MM.1S (cell line): ENCODE measurements around the gene LOX.

Experiments used
- DNase-seq: peaks from one replicate; pipeline ENCODE4 v3.0.0-alpha.2; 2015
- H2AFZ ChIP-seq: fragments of 300-600 bp; sonication (generic); 2 replicates; pipeline ENCODE4 v1.6.0; 2016; ENCODE audit warnings: antibody characterized with exemption, low read length
- H3F3A ChIP-seq: fragments of 300-600 bp; sonication (generic); 2 replicates; pipeline ENCODE4 v1.6.1; 2016; ENCODE audit warnings: mild to moderate bottlenecking, antibody characterized with exemption, low read length, moderate library complexity, mixed read lengths; ENCODE audit not compliant: insufficient read depth
- H3K27ac ChIP-seq: fragments of 300-600 bp; sonication (generic); 2 replicates; pipeline ENCODE4 v1.5.1; 2016; ENCODE audit warnings: mild to moderate bottlenecking, low read length
- H3K27me3 ChIP-seq: fragments of 300-600 bp; sonication (generic); replicated peaks from 2 replicates; pipeline ENCODE4 v1.6.0; 2016; ENCODE audit warnings: low read length; ENCODE audit not compliant: insufficient read depth
- H3K36me3 ChIP-seq: fragments of 300-600 bp; sonication (generic); replicated peaks from 2 replicates; pipeline ENCODE4 v1.6.1; 2016; ENCODE audit warnings: mild to moderate bottlenecking, low read length, mixed read lengths; ENCODE audit not compliant: insufficient read depth
- H3K4me1 ChIP-seq: fragments of 300-600 bp; sonication (generic); 2 replicates; pipeline ENCODE4 v1.6.1; 2016; ENCODE audit warnings: low read length, mixed read lengths
- H3K4me2 ChIP-seq: fragments of 300-600 bp; sonication (generic); 2 replicates; pipeline ENCODE4 v1.6.0; 2016; ENCODE audit warnings: low read depth, low read length
- H3K4me3 ChIP-seq: fragments of 300-600 bp; sonication (generic); 2 replicates; pipeline ENCODE4 v1.5.1; 2016; ENCODE audit warnings: low read length, mixed read lengths
- H3K79me2 ChIP-seq: fragments of 300-600 bp; sonication (generic); 2 replicates; pipeline ENCODE4 v1.6.1; 2016; ENCODE audit warnings: mixed run types, low read length, mixed read lengths
- H3K9ac ChIP-seq: fragments of 300-600 bp; sonication (generic); 2 replicates; pipeline ENCODE4 v1.6.1; 2016; ENCODE audit warnings: low read length, mixed read lengths
- H3K9me2 ChIP-seq: fragments of 300-600 bp; sonication (generic); replicated peaks from 2 replicates; pipeline ENCODE4 v1.6.1; 2016; ENCODE audit warnings: mild to moderate bottlenecking, low read length, mixed read lengths; ENCODE audit not compliant: insufficient read depth
- H3K9me3 ChIP-seq: fragments of 300-600 bp; sonication (generic); replicated peaks from 2 replicates; pipeline ENCODE4 v1.6.1; 2016; ENCODE audit warnings: mild to moderate bottlenecking, low read length, mixed read lengths; ENCODE audit not compliant: insufficient read depth
- H4K20me1 ChIP-seq: fragments of 300-600 bp; sonication (generic); 2 replicates; pipeline ENCODE4 v1.6.1; 2016; ENCODE audit warnings: mild to moderate bottlenecking, low read length, moderate library complexity, mixed read lengths; ENCODE audit not compliant: insufficient read depth
- EZH2 ChIP-seq: fragments of 300-600 bp; sonication (generic); optimal IDR thresholded peaks from 2 replicates; pipeline ENCODE3; 2017; ENCODE audit warnings: low read depth, mild to moderate bottlenecking, antibody characterized with exemption, low read length, mixed read lengths
- EZH2phosphoT487 ChIP-seq: fragments of 300-600 bp; sonication (generic); IDR thresholded peaks from 2 replicates; pipeline ENCODE4 v1.6.1; 2018; ENCODE audit warnings: antibody characterized with exemption, low read length
- TF ChIP-seq, protein P1 (sequence below): fragments of 300-600 bp; sonication (generic); IDR thresholded peaks from 2 replicates; pipeline ENCODE4 v1.5.1; 2016; ENCODE audit warnings: antibody characterized with exemption, low read length, mixed read lengths

LOX gene

DNA sequence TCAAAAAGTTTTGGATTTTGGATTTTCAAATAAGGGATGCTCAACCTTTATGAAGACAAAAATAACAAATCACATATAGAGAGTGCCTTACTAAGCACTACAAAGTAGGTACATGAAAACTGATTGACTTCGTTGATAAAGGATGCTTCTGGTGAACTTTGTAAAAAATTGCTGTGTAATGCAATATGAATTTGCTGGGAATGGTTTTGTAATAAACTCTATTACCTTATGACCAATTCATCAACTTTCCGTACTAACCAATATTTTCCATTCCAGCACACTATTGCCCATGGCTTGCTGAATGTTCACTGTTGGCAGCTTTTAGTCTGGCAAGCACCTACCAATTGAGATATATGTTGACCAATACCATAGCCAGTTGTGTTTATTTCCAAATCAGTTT is 27.9 kb upstream of the LOX start:
- no peaks in the 10 kb centered on the region for H3K9me3 ChIP-seq
- H2AFZ ChIP-seq = no peak overlapping the region
- H3K27ac ChIP-seq = no peak overlapping the region
- H3K4me2 ChIP-seq = no peak overlapping the region
- no peaks in the 10 kb centered on the region for H3K36me3 ChIP-seq
- H4K20me1 ChIP-seq = no peaks in the 10 kb centered on the region
- H3K4me3 ChIP-seq = no peak overlapping the region
- no peaks in the 10 kb centered on the region for H3F3A ChIP-seq
- no peak overlapping the region for H3K9ac ChIP-seq
- no peak for DNase-seq
- TF ChIP-seq EZH2phosphoT487 (no peak), EZH2 (no peak)
- TF ChIP-seq, protein P1, sequence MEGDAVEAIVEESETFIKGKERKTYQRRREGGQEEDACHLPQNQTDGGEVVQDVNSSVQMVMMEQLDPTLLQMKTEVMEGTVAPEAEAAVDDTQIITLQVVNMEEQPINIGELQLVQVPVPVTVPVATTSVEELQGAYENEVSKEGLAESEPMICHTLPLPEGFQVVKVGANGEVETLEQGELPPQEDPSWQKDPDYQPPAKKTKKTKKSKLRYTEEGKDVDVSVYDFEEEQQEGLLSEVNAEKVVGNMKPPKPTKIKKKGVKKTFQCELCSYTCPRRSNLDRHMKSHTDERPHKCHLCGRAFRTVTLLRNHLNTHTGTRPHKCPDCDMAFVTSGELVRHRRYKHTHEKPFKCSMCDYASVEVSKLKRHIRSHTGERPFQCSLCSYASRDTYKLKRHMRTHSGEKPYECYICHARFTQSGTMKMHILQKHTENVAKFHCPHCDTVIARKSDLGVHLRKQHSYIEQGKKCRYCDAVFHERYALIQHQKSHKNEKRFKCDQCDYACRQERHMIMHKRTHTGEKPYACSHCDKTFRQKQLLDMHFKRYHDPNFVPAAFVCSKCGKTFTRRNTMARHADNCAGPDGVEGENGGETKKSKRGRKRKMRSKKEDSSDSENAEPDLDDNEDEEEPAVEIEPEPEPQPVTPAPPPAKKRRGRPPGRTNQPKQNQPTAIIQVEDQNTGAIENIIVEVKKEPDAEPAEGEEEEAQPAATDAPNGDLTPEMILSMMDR = no peak
- no peaks in the 10 kb centered on the region for H3K9me2 ChIP-seq
- no peaks in the 10 kb centered on the region for H3K27me3 ChIP-seq
- no peaks in the 10 kb centered on the region for H3K4me1 ChIP-seq
- no peaks in the 10 kb centered on the region for H3K79me2 ChIP-seq

DNA sequence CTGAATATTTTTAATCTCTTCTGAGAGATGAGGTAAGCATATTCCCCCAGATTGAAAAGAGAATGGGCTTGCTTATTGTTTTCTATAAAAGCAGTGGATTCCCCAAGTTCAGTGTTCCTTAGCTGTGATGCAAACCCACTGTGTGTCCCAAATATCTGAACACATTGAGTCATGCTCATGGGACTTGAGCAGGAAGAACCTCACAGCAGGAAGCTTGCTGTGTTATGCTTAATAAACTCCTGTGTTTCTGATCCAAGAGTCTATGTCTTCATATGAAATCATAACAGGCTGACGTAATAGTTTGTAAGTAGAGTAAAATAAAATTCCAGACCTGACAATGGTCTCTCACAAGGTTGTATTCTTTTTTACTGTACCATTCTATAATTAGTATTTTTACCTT is 24.8 kb upstream of the LOX start:
- Histone ChIP-seq H3K4me3 (no peak overlapping the region), H3K9ac (no peak overlapping the region), H3K27me3 (no peaks in the 10 kb centered on the region), H3K4me1 (no peaks in the 10 kb centered on the region), H3K79me2 (no peaks in the 10 kb centered on the region), H2AFZ (no peak overlapping the region), H3K9me2 (no peaks in the 10 kb centered on the region), H4K20me1 (no peaks in the 10 kb centered on the region), H3K4me2 (no peak overlapping the region), H3F3A (no peaks in the 10 kb centered on the region), H3K27ac (no peak overlapping the region), H3K36me3 (no peaks in the 10 kb centered on the region), H3K9me3 (no peaks in the 10 kb centered on the region)
- TF ChIP-seq EZH2 (no peak), EZH2phosphoT487 (no peak)
- TF ChIP-seq, protein P1 = no peak
- DNase-seq = no peak

DNA sequence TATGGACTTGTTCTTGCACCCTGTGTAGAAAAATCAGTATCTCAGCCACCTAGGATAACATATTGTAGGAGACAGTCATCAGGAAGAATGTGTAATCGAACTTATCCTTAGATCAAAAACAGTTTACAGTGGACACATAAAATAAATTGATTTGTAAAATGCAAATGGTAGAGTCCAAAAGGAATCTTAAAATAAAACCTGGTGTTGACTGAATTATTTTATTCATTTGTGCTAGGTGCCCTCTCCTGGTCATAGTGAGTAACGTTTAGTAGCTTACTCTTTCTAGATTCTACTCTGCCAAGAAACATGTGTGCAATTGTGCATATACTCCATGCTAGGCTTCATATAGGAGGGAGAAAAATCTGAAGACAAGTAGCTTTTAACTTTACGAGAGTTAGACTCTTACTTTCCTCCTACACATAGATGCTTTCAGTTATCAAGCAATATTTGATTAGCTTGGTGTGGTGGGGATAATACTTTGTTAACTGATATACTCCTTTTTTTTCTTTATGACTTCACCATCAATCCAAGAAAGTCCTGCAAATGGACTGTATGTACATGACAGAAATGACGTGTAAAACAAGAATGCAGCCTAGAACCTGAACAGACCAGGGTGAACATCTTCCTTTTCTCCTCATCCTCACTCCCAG is 23.7 kb upstream of the LOX start:
- Histone ChIP-seq H3K4me2 (no peak overlapping the region), H3K9ac (no peak overlapping the region), H4K20me1 (no peaks in the 10 kb centered on the region), H3F3A (no peaks in the 10 kb centered on the region), H3K4me1 (no peaks in the 10 kb centered on the region), H3K79me2 (no peaks in the 10 kb centered on the region), H3K4me3 (no peak overlapping the region), H3K27me3 (no peaks in the 10 kb centered on the region), H3K27ac (no peak overlapping the region), H2AFZ (no peak overlapping the region), H3K9me3 (no peaks in the 10 kb centered on the region), H3K36me3 (no peaks in the 10 kb centered on the region), H3K9me2 (no peaks in the 10 kb centered on the region)
- peak; percentile 73 for DNase-seq
- TF ChIP-seq EZH2 = no peak
- TF ChIP-seq, protein P1 = peak; percentile 68
